Inferior parietal cortex (tissue), 1 donor: ENCODE results near the gene PAK5.

Experiments used
- DNase-seq: peaks from one replicate; pipeline ENCODE4 v3.0.0-alpha.2; 2016; ENCODE audit errors: extremely low spot score

Gene PAK5

DNA sequence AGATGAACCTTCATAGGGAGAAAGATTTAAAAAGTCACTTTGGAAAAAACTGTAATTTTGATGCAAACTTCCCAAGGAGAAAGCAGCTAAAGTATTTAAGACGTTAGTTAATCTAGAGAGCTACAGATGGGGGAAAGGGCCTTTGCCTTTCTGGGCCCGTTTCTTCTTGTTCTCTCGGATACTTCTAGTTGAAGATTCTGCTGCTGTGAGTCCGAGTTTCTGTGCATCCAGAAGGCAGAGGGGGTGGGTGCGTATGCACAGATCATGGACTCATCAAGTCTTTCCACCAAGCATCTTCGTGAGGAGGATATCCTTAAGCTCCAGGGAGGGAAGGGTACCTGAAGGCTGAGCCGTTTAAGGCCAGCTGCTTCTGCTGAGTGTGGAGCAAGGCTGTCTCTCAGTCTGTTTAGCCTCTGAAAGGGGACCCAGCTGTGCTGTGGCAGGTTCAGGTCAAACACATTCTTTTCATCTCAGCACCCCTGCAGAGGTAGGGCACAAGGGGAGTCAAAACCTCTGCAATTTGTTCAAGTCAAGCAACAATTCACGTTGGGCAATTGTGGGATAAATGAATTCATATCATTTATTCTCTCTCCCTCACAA is 320.2 kb downstream of the PAK5 start:
- no peak for DNase-seq

GRCh38 chr20:9517297-9518162 is 321.3 kb downstream of the PAK5 start:
- no peak for DNase-seq

DNA sequence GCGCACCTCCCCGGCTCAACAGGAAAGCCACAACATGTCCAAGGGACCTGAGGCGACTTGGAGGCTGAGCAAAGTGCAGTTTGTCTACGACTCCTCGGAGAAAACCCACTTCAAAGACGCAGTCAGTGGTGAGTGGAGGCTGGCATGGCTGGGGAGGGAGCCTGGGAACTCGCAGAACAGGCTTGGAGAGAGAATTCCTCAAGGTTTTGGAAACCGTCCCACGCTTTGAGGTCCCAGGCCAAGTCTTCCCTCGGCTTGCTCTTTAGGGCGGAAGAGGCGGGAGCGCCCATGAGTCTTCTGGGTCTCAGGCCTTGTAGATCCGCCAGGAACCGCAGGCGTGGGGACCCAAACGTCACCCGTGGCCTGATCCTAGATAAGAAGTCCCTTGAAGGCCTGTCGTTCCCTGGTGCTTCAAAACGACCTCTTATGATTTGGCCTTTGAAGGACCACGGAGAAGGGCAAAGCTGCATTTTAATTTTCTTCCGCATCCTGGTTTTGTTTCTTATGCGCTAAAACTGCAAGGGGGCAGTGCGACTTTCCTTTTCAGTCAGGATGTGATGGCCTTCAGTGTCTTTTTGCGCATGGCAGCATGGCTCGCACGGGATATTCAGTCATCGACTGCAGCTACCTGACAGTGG is 322.5 kb downstream of the PAK5 start:
- no peak for DNase-seq

DNA sequence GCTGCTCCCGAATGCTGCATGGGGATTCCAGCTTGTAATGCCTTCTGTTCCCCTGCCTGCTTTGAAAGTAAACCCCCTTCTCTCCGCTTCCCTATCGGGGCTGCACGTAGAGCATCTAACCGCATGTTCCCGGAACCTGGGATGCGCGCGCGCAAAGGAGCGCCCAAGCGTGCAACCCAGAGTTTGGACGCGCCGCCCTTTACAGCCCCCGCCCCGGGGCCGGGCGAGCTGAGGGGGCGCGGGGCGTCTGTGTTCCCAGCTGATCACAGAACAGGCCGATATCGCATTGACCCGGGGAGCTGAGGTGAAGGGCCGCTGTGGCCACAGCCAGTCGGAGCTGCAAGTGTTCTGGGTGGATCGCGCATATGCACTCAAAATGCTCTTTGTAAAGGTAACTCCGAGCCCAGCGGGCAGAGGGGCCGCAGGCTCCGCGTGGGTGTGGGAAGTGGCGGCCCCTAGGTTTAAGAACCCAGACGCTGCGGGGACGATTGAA is 323.1 kb downstream of the PAK5 start:
- no peak for DNase-seq

DNA sequence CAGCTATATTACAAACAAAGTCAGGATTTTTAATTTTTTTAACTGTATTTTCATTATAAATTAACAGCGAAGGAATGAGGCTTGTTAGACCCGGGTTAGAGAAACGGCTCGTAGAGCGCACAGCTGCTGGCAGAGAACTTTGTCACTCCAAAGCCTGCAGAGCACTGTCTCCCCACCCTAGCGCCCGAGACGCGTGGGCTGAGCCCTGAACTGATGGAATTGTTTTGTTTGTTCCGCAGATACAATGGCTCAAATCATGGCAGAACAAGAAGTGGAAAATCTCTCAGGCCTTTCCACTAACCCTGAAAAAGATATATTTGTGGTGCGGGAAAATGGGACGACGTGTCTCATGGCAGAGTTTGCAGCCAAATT is 323.7 kb downstream of the PAK5 start:
- DNase-seq: no peak

- DNase-seq: no peak
Observed at GRCh38 chr20:9514461-9515213, 324.2 kb downstream of the PAK5 start, which contains the start of gene LAMP5. TSS of gene LAMP5 (plus strand) at chr20:9514590. CDS start at chr20:9514853, 263 bp downstream.

GRCh38 chr20:9514072-9514460 is 324.8 kb downstream of the PAK5 start:
- no peak for DNase-seq

- no peak for DNase-seq
Observed at GRCh38 chr20:9510911-9511310, 328.0 kb downstream of the PAK5 start.

GRCh38 chr20:9509246-9509645 is 329.6 kb downstream of the PAK5 start:
- no peak for DNase-seq

DNA sequence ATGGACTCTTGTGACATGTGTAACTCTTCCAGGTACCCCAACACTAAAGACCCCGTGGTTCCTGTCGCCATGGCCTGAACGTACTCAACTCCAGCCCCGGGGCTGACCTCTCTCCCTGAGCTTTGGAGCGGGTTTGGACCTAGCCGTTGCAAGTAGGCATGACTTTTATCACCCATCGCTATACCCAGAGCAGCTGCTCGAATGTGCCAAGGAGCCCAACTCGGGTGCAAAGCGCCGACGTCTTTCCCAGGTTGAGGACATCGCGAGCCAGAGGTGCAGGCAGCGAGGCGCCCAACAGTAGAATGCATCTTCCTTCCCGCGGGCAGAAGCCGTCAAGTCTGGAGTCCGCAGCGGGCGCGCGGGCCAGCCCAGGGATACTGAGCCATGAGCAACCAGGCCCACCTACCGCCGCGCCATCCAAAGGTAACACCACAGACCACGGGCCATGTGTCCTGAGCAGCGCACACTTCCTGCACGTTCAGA is 330.1 kb downstream of the PAK5 start:
- no peak for DNase-seq

DNA sequence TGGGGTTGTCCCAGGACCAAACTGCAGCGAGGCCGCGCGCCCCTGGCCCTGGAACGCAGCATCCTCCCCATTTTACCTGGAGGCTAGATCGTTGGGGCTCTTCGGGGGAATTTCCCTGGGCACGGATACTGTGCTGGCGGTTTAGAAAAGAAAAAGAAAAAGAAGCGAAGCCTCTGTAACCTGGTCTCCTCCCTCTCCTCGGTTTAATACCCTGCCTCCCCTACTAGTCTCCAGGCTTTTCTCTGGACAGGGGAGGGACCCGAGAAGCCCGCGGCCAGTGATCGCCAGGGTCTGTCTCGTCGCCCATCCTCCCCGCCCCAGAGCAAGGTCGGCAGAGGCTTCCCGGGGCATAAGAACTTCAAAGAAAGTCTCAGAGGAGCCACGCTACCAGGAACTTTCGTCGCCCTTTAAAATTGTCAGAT is 330.6 kb downstream of the PAK5 start:
- DNase-seq: no peak

DNA sequence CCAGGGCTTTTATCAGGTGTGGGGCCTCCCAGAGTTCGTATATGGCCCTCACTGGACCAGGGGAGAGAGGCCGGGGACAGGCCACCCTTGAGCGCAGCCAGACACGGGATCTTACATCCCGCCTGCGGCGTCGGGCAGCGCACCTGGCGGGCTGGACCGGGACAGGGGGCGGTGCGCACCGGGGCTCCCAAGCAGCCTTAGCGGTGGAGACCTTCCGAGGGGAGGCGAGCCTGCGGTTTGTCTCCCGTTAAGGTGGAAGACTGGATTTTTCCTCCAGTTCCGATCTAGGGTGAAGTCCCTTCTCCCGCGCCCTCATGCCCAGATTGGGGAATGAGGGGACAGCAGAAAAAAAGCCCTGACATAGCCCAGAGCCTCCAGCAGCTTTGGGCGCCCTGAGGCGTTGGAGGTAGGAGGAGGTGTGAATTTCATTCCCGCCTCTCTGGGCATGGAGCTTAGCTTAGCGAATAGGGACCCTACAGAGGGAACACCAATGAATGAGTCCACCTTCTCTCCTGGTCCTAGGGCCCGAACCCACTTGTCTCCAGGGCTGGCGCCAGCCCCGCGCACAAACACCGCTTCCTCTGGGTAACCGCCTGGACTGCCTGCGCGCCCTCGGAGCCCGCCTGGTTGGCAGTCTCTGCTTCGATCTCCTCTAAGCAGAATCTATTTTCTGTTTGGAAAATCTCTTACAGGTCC is 331.2 kb downstream of the PAK5 start:
- no peak for DNase-seq

DNA sequence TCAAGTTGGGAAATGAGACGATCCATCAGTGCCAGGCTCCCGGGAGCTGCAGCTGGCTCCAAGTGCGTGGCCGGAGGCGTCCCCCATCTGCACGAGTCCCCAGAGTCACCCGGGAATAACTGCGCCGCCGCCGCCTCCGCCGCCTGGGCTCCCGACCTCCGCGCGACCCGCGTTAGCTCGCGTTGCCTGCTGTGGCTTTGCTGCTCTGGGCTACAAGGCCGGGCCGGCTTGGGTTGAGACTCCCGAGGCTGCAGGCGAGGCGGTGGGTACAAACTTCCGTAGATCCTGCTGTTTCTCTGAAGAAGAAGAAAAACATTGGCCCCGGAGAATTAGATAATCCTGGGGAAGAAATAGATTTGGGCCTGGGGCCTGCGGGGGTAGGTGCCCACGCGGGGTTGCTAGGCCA is 331.9 kb downstream of the PAK5 start:
- no peak for DNase-seq

DNA sequence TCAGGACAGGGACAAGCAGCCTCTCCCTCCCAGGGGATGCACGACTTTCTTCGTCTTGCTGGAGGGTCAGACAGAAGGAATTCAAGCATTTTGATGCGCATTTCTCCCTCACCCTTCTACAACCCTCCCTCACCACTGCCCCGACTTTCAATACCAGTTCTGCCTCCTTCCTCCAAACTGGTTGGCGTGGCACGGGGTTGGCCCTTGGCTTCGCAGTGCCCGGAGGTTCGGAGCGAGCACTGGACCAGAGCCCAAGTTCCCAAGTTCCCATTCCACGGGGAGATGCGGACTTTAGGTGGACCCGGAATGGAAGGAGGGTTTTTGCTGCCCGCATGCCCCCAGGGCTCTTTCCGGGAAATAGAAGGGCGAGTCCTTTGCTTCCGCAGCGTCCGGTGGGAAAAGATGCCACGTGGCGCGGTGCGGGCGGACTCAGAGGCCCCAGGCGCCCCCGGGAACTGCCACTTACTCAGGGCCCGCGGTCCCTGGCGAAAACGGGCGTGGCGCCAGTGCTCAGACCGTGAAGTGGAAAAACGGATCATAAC is 332.5 kb downstream of the PAK5 start:
- no peak for DNase-seq

GRCh38 chr20:9503526-9504245 is 335.2 kb downstream of the PAK5 start:
- no peak for DNase-seq

DNA sequence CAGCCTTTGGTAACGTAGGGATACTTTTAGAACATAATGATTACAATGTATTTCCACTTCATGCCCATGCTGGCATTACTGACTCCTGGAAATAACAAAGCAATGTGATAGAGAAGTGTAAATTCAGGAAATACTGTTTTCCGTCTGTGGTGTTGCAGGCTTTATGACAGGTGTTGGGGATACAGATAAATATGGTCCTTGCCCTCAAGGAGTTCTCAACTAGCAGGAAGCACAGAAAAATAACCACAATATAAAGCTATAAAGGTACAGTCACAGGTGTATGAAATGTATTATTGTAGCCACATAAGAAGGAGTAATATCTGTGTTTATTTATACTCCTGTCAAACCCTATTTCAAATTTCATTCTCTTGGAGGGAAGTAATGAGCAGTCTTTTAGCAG is 337.4 kb downstream of the PAK5 start:
- DNase-seq: no peak

DNA sequence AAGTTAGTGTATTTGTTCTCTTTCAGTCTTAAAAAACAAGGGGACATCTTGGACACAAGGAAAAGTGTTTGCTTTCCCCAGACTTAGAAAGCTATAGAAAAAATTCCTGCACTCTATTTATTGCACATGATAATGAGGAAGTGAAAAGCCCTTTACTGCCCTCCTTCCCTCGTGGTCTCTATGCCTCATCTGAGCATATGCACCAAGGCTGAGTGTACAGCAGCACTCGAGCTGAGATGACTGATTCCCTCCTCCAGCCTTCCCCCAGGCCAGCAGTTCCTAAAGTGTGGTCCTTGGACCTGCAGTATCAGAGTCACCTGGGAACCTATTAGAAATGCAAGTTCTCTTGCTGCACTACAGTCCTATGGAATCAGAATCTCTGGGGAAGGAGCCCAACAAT is 338.8 kb downstream of the PAK5 start:
- DNase-seq: no peak

- DNase-seq: no peak
Observed at GRCh38 chr20:9499126-9499899, 339.6 kb downstream of the PAK5 start.

DNA sequence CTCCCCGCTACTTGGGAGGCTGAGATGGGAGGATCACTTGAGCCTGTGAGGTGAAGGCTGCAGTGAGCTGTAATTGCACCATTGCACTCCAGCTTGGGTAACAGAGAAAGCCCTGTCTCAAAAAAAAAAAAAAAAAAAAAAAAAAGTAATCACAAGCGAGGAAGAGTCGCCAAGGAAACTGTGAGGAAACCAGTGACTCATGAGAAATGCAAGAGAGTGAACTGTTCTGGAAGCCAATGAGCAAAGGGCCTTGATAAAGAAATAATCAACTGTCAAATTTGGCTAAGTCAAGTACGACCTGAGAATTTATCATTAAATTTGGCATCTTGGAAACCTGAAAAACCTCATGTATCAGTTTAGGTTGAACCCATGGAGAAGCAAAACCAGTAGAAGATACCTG is 340.6 kb downstream of the PAK5 start:
- no peak for DNase-seq
